GM21515 (cell line): Measurements from ENCODE around the gene MRPL33.

Source experiments
- ATAC-seq: cut with Tn5 transposase; IDR thresholded peaks from one replicate; pipeline ENCODE4 v1.9.1; 2021; ENCODE audit not compliant: unreplicated experiment

MRPL33 gene

DNA sequence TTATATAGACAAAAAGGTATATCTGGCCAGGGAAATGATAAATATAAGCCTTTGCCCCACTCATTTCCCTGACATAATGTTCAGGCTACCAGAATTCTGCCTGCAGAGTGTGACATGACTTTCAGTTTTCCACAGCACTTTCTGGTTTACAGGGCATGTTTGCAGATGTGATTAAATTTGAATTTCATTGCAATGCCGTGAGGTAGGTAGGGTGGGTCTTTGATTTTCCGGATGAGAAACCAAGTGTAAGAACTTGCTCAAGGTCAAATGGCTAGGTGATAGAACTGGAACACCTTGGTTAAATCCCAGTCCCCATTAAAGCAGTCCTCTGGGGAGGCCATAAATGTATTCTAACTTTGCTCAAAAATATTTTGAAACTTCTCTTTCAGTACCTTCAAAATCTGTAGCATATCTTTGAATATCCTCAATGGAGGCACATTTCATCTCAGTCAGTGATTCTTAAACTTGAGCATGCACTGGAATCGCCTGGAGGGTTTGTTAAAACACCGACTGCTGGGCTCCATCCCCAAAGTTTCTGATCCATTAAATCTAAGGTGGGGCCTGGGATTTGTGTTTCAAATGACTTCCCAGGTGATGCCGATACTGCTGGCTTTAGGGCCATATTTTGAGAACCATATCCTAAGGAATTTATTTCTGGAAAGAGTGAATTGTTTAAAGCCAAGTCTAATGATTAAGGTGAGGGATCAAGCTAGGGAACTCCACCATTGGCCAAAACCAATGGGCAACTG, 35.0 kb downstream of the MRPL33 start:
- ATAC-seq = no peak

DNA sequence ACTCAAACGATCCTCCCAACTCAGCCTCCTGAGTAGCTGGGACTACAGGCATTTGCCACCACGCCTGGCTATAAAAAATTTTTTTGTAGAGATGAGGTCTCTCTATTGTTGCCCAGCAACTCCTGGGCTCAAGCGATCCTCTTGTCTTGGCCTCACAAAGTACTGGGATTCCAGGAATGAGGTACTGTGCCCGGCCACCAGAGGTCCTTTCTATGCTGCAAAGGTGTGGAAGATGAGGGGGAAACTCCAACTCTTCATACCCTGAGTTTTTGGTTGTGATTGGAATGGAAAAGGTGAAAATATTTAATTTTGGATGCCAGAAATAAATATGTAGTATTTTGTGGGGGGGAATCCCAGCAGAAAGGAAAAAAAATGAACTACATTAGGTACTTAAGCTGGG, 36.0 kb downstream of the MRPL33 start:
- ATAC-seq = no peak

DNA sequence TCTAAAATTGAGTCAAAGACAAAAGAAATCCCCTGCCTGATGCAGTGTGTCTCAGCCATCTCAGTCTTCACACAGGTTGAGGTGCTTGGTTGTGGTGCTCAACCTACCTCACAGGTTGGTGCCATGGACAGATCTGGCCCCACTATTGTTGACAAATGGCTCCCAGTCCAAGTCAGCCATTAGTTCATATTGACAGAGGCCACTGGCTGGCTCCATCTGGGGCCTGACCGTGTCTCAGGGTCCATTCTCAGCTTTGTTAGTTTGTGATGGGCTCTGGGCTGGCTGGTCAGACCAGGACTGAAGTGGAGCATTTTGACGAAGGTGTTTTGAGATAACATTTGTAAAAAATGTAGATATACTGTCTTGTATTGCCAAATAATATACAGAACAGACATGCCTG, 36.9 kb downstream of the MRPL33 start:
- ATAC-seq = no peak

DNA sequence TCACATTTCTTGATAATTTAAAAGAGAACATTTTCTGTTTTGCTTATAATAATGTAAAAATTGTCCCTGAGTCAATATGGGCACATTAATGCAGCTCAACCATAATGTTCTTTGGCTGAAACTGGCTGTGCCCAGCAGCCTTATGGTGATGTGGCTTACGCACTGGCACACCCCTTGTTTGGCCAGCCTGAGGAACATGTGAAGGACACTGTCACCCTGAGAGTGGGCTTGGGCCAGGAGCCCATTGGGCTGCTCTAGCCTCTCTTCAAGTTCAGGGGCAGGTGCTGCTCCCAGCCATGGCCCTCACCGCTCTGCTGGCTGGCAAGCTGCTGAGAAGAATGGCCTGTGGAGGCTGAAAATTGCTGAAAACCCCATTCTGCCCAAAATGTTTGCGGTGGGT, 37.5 kb downstream of the MRPL33 start:
- ATAC-seq = no peak

DNA sequence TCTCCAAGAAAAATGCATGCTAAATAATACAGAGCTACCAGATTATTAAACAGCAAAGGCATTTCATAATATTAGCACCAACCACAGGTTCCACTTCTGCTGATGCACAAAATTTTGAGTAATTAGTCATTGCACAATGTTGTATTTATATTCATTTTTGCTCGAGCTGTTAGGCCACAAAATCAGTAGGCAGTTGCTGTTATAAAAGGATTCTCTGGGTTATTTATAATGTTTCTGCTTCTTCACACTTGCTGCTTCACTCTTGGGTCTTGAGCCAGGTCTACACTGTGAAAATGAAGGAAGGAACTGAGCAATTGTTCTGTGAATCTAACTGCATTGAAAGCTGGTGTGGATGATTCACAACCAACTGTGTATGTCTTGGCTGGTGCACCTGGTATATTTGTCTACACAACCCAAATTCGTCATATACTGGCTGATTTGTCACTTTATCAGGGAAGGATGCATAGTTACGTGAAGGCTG, 38.3 kb downstream of the MRPL33 start:
- no peak for ATAC-seq

DNA sequence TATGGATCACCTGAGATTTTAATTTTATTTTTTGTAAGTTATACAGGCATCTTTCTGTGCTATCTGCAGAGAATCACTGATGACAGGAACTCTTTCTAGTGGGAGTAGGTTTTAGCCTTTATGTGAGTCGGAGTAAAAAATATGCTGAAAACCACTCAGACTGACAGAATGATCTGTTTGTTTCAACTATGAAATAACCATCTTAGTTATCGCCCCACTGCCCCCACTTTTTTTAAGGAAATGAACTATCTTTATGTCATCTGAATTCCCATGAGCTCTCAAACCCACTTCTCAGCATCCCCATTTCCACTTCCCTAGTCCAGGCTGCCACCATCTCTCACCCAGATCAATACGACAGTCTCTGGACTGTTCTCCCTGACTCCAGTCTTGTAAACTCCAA, 38.9 kb downstream of the MRPL33 start:
- ATAC-seq = no peak

DNA sequence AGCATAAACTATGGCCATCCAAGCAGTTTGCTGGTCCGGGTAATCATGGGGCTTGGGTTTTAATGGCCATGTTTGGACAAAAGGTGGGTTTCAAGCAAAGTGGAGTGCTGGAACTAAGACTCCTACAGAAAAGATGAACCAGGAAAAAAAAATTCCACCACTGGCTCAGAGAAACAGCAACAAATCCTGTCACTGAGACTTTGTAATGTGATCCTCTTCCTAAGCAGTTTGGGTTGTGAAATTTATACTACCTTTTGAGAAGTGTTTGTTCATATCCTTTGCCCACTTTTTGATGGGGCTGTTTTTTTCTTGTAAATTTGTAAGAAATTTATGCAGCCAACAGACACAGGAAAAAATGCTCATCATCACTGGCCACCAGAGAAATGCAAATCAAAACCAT, 40.2 kb downstream of the MRPL33 start:
- ATAC-seq = no peak

DNA sequence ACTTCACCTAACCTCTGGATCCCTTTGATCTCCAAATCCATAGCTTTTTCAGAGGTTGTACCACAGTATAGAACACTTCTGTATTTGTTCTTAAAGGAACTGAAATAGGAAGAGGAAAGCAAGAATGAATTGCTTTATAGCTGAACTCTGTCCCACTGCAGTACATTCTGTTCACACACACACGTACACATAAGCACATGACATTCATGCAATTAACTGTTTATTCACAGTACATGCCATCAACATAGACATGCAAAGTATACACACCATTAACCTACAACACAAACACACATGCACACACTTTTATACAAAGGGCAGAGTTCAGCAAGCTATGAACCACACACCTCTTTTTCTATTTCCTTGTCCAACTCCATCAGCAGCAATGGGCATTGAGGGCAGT, 43.2 kb downstream of the MRPL33 start:
- ATAC-seq = no peak

DNA sequence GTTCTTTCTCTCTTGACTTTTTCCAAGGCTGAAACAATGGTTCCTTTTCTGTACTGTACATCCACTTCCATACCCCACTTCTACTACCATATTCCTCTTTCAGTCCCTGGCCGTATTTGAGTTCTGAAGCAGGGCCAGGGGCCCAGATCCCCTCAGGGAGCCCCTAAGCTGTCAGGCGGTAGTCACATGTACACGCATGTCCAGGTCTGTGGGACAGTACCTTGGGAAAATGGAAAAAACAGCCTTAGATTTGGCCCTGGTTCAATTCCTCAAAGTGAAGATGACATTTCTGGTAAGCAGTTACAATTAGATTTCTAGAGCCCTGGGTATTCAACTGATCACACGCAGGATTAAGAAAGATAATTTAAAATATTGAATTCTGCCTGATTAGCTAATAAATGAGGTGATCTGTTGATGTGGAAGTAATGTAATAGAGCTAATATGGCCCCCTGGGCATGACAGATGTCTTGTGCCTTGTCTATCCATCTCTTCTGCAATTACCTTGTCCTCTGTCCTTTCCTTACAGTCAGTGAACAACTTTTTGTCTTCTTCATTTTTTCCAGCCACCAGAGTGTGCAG, 44.4 kb downstream of the MRPL33 start:
- no peak for ATAC-seq

DNA sequence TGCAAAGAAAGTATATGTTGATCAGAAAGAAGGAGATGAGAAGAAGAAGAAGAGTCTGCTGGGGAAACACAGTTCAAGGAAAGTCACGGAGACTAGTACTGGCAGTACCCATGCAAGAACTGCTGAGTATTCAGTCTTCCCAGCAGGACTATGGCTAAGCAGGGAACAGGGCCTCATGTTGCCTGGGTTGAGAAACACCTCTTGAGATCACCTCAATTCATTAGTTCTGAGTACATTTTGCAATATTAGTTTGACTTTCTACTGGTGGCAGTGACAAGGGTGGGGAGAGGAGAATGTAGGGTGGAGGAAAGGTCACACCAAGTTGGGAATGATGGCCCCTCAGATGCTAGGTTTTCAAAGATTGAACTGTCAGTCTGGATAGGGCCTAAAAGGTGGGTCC, 50.5 kb downstream of the MRPL33 start:
- ATAC-seq = no peak

DNA sequence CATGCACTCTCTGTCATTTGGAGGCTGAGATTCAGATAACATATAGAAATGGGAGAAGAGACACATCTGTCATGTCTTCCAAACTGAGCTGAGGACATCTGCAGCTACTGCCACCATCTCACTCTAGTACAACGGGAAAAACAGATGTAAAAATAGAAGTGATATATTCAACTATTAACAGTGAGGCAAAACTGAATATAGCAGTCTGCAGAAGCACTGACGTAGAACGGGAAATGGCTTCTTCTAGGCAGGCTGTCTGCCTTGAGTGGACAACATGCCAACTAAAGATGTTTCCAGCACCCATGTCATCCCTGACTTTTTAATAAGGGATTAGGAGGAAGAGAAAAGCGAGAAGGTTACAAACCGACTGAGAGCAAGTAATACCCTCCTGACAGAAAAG, 51.6 kb downstream of the MRPL33 start:
- no peak for ATAC-seq

DNA sequence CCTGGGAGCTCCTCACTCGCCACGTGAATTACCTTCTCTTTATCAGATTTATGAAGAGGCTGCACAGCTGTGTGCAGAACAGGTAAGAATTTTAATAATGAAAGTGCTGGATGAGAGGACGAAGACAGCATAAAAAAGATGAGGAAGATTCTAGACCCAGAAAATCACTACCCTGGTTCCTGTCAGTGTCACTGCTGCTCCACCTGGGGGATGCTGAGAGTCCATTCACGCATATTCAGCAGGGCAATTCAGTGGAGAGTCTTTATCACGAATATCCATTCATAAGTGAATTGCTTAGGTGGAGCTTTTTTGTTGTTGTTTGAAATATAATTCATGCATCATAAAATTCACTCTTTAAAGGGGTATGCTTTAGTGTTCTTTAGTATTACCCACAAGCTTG, 52.0 kb downstream of the MRPL33 start:
- no peak for ATAC-seq

DNA sequence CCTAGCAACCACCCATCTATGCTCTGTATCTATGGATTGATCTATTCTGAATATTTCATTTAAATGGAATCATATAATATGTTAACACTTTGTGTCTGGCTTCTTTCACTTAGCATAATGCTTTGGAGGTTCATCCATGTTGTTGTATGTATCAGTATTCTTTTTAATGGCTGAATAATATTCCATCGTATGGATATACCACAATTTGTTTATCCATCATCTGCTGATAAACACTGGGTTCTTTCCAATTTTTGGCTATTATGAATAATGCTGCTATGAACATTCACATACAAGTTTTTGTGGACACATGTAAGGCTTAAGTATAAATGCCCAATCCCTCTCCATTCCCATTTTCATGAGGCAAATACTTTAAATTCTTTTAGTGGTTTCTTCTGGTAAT, 52.9 kb downstream of the MRPL33 start:
- no peak for ATAC-seq

DNA sequence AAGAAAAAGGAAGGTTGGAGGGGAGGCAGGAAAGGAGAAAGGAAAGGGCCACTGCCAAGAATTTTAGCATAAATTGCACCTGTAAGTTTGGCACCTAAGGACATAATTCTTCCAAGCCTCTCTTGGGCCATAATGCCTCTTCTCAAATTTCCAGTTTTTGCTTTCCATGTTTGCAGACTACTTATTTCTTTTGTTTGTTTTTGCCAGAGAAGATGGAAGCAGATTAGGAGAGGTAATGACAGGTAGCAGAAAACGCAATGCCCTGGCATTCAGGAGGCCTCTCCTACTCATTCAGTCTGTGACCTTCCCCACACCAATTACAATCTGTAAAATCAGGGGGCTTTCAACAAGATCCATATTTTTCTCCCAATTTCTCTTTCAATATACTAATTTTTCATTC, 56.8 kb downstream of the MRPL33 start:
- ATAC-seq = no peak
